Measurements from ENCODE around the gene AMPH.

DNA sequence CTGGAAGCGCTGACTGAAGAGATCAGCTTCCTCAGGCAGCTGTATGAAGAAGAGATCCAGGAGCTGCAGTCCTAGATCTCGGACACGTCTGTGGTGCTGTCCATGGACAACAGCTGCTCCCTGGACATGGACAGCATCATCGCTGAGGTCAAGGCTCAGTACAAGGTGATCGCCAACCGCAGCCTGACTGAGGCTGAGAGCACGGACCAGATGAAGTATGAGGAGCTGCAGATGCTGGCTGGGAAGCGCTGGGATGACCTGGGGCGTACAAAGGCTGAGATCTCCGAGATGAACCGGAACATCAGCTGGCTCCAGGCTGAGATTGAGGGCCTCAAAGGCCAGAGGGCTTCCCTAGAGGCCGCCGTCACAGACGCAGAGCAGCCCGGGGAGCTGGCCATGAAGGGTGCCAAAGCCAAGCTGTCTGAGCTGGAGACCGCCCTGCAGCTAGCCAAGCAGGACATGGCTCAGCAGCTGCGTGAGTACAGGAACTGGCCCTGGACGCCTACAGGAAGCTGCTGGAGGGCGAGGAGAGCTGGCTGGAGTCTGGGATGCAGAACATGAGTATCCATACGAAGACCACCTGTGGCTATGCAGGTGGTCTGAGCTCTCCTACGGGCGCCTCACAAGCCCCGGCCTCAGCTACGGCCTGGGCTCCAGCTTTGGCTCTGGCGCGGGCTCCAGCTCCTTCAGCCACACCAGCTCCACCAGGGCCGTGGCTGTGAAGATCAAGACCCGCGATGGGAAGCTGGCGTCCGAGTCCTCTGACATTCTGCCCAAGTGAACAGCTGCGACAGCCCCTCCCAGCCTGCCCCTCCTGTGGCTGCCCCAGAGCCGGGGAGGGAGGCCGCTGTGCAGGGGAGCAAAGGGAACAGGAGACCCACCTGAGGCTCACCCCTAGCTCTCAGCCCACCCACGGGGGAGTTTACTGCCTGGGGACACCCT lies 24.9 kb upstream of the AMPH start:
- TF ChIP-seq, protein P1, sequence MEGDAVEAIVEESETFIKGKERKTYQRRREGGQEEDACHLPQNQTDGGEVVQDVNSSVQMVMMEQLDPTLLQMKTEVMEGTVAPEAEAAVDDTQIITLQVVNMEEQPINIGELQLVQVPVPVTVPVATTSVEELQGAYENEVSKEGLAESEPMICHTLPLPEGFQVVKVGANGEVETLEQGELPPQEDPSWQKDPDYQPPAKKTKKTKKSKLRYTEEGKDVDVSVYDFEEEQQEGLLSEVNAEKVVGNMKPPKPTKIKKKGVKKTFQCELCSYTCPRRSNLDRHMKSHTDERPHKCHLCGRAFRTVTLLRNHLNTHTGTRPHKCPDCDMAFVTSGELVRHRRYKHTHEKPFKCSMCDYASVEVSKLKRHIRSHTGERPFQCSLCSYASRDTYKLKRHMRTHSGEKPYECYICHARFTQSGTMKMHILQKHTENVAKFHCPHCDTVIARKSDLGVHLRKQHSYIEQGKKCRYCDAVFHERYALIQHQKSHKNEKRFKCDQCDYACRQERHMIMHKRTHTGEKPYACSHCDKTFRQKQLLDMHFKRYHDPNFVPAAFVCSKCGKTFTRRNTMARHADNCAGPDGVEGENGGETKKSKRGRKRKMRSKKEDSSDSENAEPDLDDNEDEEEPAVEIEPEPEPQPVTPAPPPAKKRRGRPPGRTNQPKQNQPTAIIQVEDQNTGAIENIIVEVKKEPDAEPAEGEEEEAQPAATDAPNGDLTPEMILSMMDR (IDR thresholded peaks at IDR 0.05) = no peak
- TF ChIP-seq EP300 (IDR thresholded peaks at IDR 0.05) = no peak
